Stimulated activated CD4-positive, alpha-beta T cell treated with anti-CD3 and anti-CD28 coated beads, Interleukin-4, amount 100 ng/mL, for 4 hours (primary cell): ENCODE results near the gene SCFD2.
"Not testable (repeated sequence)": the region's sequence is repeated elsewhere in the genome, so short reads cannot be mapped to it uniquely, and the experiment has no call there.

ENCODE experiments used
- DNase-seq, 2 experiments: peaks; one replicate each; pipeline ENCODE4 v3.0.0-alpha.2; 2020

The SCFD2 gene

GRCh38 chr4:53236624-53237023 lies 129.2 kb downstream of the SCFD2 start:
- not testable (repeated sequence) for DNase-seq

GRCh38 chr4:53235547-53235946 lies 130.3 kb downstream of the SCFD2 start:
- DNase-seq: no peak

- DNase-seq: no peak
Measured at GRCh38 chr4:53234669-53235068, 131.2 kb downstream of the SCFD2 start.

GRCh38 chr4:53234111-53234510 lies 131.8 kb downstream of the SCFD2 start:
- DNase-seq: no peak

- DNase-seq: no peak
Measured at GRCh38 chr4:53233114-53233795, 132.6 kb downstream of the SCFD2 start.

- no peak for DNase-seq
Measured at GRCh38 chr4:53232371-53232770, 133.5 kb downstream of the SCFD2 start.

GRCh38 chr4:53228036-53228435 lies 137.8 kb downstream of the SCFD2 start:
- no peak for DNase-seq

- no peak for DNase-seq
Measured at GRCh38 chr4:53227451-53227850, 138.4 kb downstream of the SCFD2 start.

- no peak for DNase-seq
Measured at GRCh38 chr4:53221832-53222480, 143.9 kb downstream of the SCFD2 start.

GRCh38 chr4:53219148-53219547 lies 146.7 kb downstream of the SCFD2 start:
- DNase-seq: not testable (repeated sequence)

- DNase-seq: no peak
Measured at GRCh38 chr4:53208753-53209152, 157.1 kb downstream of the SCFD2 start.

- DNase-seq: no peak
Measured at GRCh38 chr4:53205970-53206369, 159.9 kb downstream of the SCFD2 start.

- DNase-seq: no peak
Measured at GRCh38 chr4:53199356-53199755, 166.5 kb downstream of the SCFD2 start.

GRCh38 chr4:53197772-53198142 lies 168.1 kb downstream of the SCFD2 start:
- no peak for DNase-seq

- DNase-seq: no peak
Measured at GRCh38 chr4:53196882-53197771, 168.7 kb downstream of the SCFD2 start.

GRCh38 chr4:53195815-53196661 lies 169.8 kb downstream of the SCFD2 start:
- DNase-seq: no peak

- no peak for DNase-seq
Measured at GRCh38 chr4:53194727-53195126, 171.1 kb downstream of the SCFD2 start.

- DNase-seq: no peak
Measured at GRCh38 chr4:53193111-53193510, 172.8 kb downstream of the SCFD2 start.

GRCh38 chr4:53192496-53192895 lies 173.4 kb downstream of the SCFD2 start:
- DNase-seq: no peak

GRCh38 chr4:53191997-53192396 lies 173.9 kb downstream of the SCFD2 start:
- no peak for DNase-seq

- DNase-seq: no peak
Measured at GRCh38 chr4:53189011-53189410, 176.8 kb downstream of the SCFD2 start.

GRCh38 chr4:53186714-53187358 lies 179.0 kb downstream of the SCFD2 start:
- DNase-seq: no peak
